Stomach (tissue), 9 donors: ENCODE data around the gene SMAP1. TPM values are rescaled to one million over a fixed set of nuclear protein-coding genes. Genes with fewer than 3 reads are reported as not detected.

ENCODE experiments used
- DNase-seq, 2 donors: peaks; one replicate each; pipeline versions ENCODE4 v3.0.0 to v3.0.0-alpha.2; 2013 to 2019
- H3K27ac ChIP-seq, 5 donors: fragments of 200-600 bp in 4 of 5; sonication (generic) in 4 of 5; one replicate each; pipeline ENCODE4 v1.5.1; 2013 to 2019; ENCODE audit warnings: mild to moderate bottlenecking in 1 of 5, moderate library complexity in 1 of 5
- H3K27me3 ChIP-seq, 3 donors: fragments of 200-600 bp; sonication (generic); one replicate each; pipeline ENCODE4 v1.5.1; 2017 to 2019; ENCODE audit warnings: mixed run types in 1 of 3
- H3K36me3 ChIP-seq, 4 donors: fragments of 200-600 bp; sonication (generic); 1 replicate in 3 of 4; 2 replicates in 1 of 4; pipeline ENCODE4 v1.5.1; 2016 to 2019
- H3K4me1 ChIP-seq, 4 donors: fragments of 200-600 bp; sonication (generic); one replicate each; pipeline ENCODE4 v1.5.1; 2016 to 2019
- H3K4me3 ChIP-seq, 4 donors: fragments of 200-600 bp; sonication (generic) in 3 of 4; one replicate each; pipeline ENCODE4 v1.5.1; 2016 to 2019; ENCODE audit warnings: mild to moderate bottlenecking in 1 of 4
- H3K9me3 ChIP-seq, 4 donors: fragments of 200-600 bp; sonication (generic); one replicate each; pipeline ENCODE4 v1.5.1; 2016 to 2019
- CTCF ChIP-seq, 7 experiments: fragments of 450-650 bp in 4 of 7; fragments of 200-600 bp in 3 of 7; sonication (generic) in 3 of 7; IDR thresholded peaks; one replicate each; pipeline ENCODE4 v1.5.1; 2016 to 2019; ENCODE audit warnings: antibody characterized with exemption in 7 of 7, control low read depth in 2 of 7, mild to moderate bottlenecking in 1 of 7
- EP300 ChIP-seq: sonication (generic); formaldehyde crosslinking; IDR thresholded peaks from one replicate; pipeline ENCODE4 v1.6.1; 2017; ENCODE audit warnings: antibody characterized with exemption
- POLR2A ChIP-seq, 4 donors: fragments of 450-650 bp; IDR thresholded peaks; one replicate each; pipeline ENCODE4 v1.6.1; 2016; ENCODE audit warnings: antibody characterized with exemption in 4 of 4, control low read depth in 2 of 4, mild to moderate bottlenecking in 1 of 4, moderate library complexity in 1 of 4
- POLR2AphosphoS5 ChIP-seq, 3 donors: sonication (generic); formaldehyde crosslinking; IDR thresholded peaks; one replicate each; pipeline ENCODE4 v1.6.1; 2016; ENCODE audit warnings: antibody characterized with exemption in 3 of 3
- WGBS, 5 donors: extraction: QIAGEN DNeasy Blood & Tissue Kit in 3 of 5; methylation state at CpG; one replicate each; pipeline versions ENCODE4 v1.1.5 to v1.1.7; 2013 to 2018; 5-methylcytosine and 5-hydroxymethylcytosine counted together
- intact Hi-C: fragments of 100-400 bp; cut with DNase I; formaldehyde crosslinking; loops from one replicate; pipeline ENCODE4 v1.15.1; 2023; ENCODE audit warnings: low total_unique reads
- polyA plus RNA-seq, 3 donors: library from polyadenylated mRNA; stranded (reverse); fragments of 200-250 nt; gene quantifications; one replicate each; pipeline ENCODE4 v1.2.3, GENCODE V29; 2013
- total RNA-seq, 5 donors: library from RNA; depleted of rRNA; stranded (reverse); fragments of >200 nt; gene quantifications; one replicate each; pipeline versions ENCODE4 v1.1.0 to v1.2.3, GENCODE V29; 2014 to 2016
- donor health status: healthy with polysubstance abuse.
- donor health status: Bipolar disorder and iron deficiency.
- donor health status: healthy.

SMAP1 gene
- total and polyA plus RNA-seq, 8 donors = 13.4 to 65.3 (median 25.4) TPM

DNA sequence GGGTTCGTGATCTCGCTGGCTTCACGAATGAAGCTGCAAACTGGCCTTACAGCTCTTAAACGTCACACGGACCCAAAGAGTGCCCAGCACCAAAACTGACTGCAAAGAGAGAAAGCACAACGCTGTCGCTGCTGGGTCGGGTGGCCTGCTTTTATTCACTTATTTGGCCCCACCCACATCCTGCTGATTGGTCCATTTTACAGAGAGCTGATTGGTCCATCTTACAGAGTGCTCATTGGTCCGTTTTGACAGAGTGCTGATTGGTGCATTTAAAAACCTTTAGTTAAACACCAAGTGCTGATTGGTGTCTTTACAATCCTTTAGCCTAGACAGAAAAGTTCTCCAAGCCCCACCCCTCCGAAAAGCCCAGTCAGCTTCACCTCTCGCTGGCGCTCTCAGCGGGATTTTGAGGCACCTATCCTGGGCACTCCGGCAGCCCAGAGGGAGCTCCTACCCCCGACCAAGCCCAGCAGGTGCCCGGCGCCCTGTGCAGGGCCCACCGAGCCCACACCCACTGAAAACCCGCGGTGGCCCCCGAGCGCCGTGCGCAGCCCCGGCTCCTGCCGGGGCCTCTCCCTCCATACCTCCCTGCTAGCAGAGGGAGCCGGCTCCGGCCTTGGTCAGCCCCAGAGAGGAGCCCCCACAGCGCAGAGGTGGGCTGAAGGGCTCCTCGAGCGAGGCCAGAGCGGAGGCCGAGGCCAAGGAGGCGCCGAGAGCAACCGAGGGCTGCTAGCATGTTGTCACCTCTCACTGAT is 40.0 kb upstream of the SMAP1 start:
- no peak overlapping the region for H3K4me3 ChIP-seq
- no peaks in the 10 kb centered on the region for H3K36me3 ChIP-seq
- no peak overlapping the region for H3K27ac ChIP-seq
- WGBS, 5 donors = 94 to 98% (median 96%) methylated on average over 27 to 36 of the region's 36 CpGs
- no peak for DNase-seq
- intact Hi-C loops = no loop called here
- H3K27me3 ChIP-seq = no peaks in the 10 kb centered on the region
- H3K9me3 ChIP-seq = no peaks in the 10 kb centered on the region
- no peak for TF ChIP-seq EP300
- TF ChIP-seq POLR2A (IDR thresholded peaks at IDR 0.05) = no peak
- no peak for TF ChIP-seq CTCF (IDR thresholded peaks at IDR 0.05)
- no peak for TF ChIP-seq POLR2AphosphoS5 (IDR thresholded peaks at IDR 0.05)
- H3K4me1 ChIP-seq = no peaks in the 10 kb centered on the region

- Histone ChIP-seq H3K27me3 (no peaks in the 10 kb centered on the region), H3K36me3 (no peaks in the 10 kb centered on the region), H3K4me3 (no peak overlapping the region), H3K9me3 (no peaks in the 10 kb centered on the region), H3K4me1 (no peaks in the 10 kb centered on the region), H3K27ac (no peak overlapping the region)
- WGBS, 5 donors = 32 to 71% (median 47%) methylated on average over 1 of the region's 1 CpG
- intact Hi-C loops = no loop called here
- DNase-seq = no peak
- no peak for TF ChIP-seq EP300
- TF ChIP-seq POLR2AphosphoS5 (IDR thresholded peaks at IDR 0.05) = no peak
- TF ChIP-seq CTCF (IDR thresholded peaks at IDR 0.05) = no peak
- TF ChIP-seq POLR2A (IDR thresholded peaks at IDR 0.05) = no peak
These were observed 37.8 kb upstream of the SMAP1 start for GRCh38 chr6:70629929-70630328.

DNA sequence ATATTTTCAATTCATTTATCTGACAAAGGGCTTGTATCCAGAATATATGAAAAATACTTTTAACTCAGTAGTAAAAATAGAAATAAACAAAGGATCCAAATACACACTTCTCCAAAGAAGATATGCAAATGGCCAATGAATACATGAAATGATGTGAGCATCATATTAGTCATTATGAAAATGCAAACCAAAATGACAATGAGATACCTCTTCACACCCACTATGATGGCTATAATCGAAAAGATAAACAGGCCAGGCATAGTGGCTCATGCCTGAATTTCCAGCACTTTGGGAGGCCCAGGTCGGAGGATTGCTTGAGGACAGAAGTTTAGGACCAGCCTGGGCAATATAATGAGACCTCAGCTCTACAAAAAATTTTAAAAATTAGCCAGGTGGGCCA is 33.8 kb upstream of the SMAP1 start:
- H3K27ac ChIP-seq = no peak overlapping the region
- 57 to 89% (median 68%) methylated on average over 2 of the region's 2 CpGs for WGBS, 5 donors
- no peaks in the 10 kb centered on the region for H3K9me3 ChIP-seq
- intact Hi-C loops = no loop called here
- H3K4me3 ChIP-seq = no peak overlapping the region
- TF ChIP-seq POLR2AphosphoS5 (IDR thresholded peaks at IDR 0.05) = no peak
- no peak for TF ChIP-seq POLR2A (IDR thresholded peaks at IDR 0.05)
- no peak for TF ChIP-seq CTCF (IDR thresholded peaks at IDR 0.05)
- TF ChIP-seq EP300 = no peak
- no peak for DNase-seq
- H3K27me3 ChIP-seq = no peaks in the 10 kb centered on the region
- no peaks in the 10 kb centered on the region for H3K36me3 ChIP-seq
- H3K4me1 ChIP-seq = no peaks in the 10 kb centered on the region

DNA sequence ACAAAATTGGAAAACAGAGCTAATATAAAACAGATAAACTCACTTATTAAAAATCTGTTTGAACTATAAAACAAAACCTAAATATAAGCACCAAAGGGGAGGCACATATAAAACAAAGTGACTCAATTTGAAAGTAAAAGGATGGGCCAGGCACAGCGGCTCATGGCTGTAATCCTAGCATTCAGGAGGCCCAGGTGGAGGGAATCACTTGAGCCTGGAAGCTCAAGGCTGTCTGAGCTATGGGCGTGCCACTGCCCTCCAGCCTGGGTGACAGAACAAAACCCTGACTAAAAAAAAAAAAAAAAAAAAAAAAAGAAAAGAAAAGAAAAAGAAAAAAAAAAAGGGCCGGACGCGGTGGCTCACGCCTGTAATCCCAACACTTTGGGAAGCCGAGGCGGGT is 31.1 kb upstream of the SMAP1 start:
- Histone ChIP-seq H3K27me3 (no peaks in the 10 kb centered on the region), H3K4me3 (no peak overlapping the region), H3K27ac (no peak overlapping the region), H3K36me3 (no peaks in the 10 kb centered on the region), H3K9me3 (no peaks in the 10 kb centered on the region), H3K4me1 (no peaks in the 10 kb centered on the region)
- WGBS, 5 donors = 89 to 95% (median 92%) methylated on average over 6 to 8 of the region's 8 CpGs
- TF ChIP-seq POLR2A (IDR thresholded peaks at IDR 0.05) = no peak
- TF ChIP-seq EP300 = no peak
- TF ChIP-seq POLR2AphosphoS5 (IDR thresholded peaks at IDR 0.05) = no peak
- no peak for TF ChIP-seq CTCF (IDR thresholded peaks at IDR 0.05)
- DNase-seq = no peak
- intact Hi-C loops = no loop called here
